ENCODE results near the gene ALX3.

GRCh38 chr1:110011527-110012041, 58.9 kb downstream of the ALX3 start:
- no peak for TF ChIP-seq POLR2A (IDR thresholded peaks at IDR 0.05; ENCODE audit: low read length)
- no peak for TF ChIP-seq GATA1 (IDR thresholded peaks at IDR 0.05; ENCODE audit: low read depth, low read length)
